Activated CD4-positive, alpha-beta T cell treated with anti-CD3 and anti-CD28 coated beads for 36 hours (primary cell): ENCODE results near the gene NUDT3. TPM values are rescaled to one million over a fixed set of nuclear protein-coding genes. Genes with fewer than 3 reads are reported as not detected.
A peak's percentile ranks its signal among the peaks of the same experiment; 100 is the strongest.
"Not testable (repeated sequence)": the region's sequence is repeated elsewhere in the genome, so short reads cannot be mapped to it uniquely, and the experiment has no call there.

Experiments used
- ATAC-seq: fragments of 200-7000 bp; cut with Tn5 transposase; one replicate; pipeline ENCODE4 v1.10.0; 2021; ENCODE audit warnings: mild to moderate bottlenecking, moderate library complexity
- CTCF ChIA-PET: fragments of 350-600 bp; sonication (Branson Sonifier 250); formaldehyde crosslinking; loops from one replicate; lab custom pipeline; 2021; ENCODE audit warnings: antibody characterized with exemption; lab: Charles Lee
- POLR2A ChIA-PET: fragments of 350-600 bp; sonication (Branson Sonifier 250); formaldehyde crosslinking; loops from one replicate; lab custom pipeline; 2021; ENCODE audit warnings: antibody characterized with exemption, inconsistent platforms; lab: Charles Lee
- DNase-seq: peaks from one replicate; pipeline ENCODE4 v3.0.0-alpha.2; 2020
- H3K27ac Mint-ChIP-seq: one replicate; pipeline ENCODE4 v1.8.0; 2021; ENCODE audit warnings: mixed read lengths
- H3K27me3 Mint-ChIP-seq: one replicate; pipeline ENCODE4 v1.8.0; 2021; ENCODE audit warnings: mixed read lengths
- H3K36me3 Mint-ChIP-seq: one replicate; pipeline ENCODE4 v1.8.0; 2021; ENCODE audit warnings: low read depth, mixed read lengths
- H3K4me1 Mint-ChIP-seq: one replicate; pipeline ENCODE4 v1.8.0; 2021; ENCODE audit warnings: mixed read lengths
- H3K4me3 Mint-ChIP-seq: one replicate; pipeline ENCODE4 v1.8.0; 2021; ENCODE audit warnings: mild to moderate bottlenecking, moderate library complexity, mixed read lengths
- H3K9me3 Mint-ChIP-seq: one replicate; pipeline ENCODE4 v1.8.0; 2021; ENCODE audit warnings: low read depth, mixed read lengths
- intact Hi-C, 2 experiments: fragments of 100-400 bp; cut with DNase I in 1 of 2; cut with micrococcal nuclease in 1 of 2; formaldehyde crosslinking; loops; one replicate each; pipeline versions ENCODE4 v1.14.2 to v1.15.1; 2022 to 2024; cut with DNase I, micrococcal nuclease
- total RNA-seq, 2 experiments: library from RNA; stranded (reverse); gene quantifications; one replicate each; pipeline ENCODE4 v1.2.3, GENCODE V29; 2021

The NUDT3 gene
- total RNA-seq, 2 experiments from 2014 or later: 13.3 to 13.6 TPM

DNA sequence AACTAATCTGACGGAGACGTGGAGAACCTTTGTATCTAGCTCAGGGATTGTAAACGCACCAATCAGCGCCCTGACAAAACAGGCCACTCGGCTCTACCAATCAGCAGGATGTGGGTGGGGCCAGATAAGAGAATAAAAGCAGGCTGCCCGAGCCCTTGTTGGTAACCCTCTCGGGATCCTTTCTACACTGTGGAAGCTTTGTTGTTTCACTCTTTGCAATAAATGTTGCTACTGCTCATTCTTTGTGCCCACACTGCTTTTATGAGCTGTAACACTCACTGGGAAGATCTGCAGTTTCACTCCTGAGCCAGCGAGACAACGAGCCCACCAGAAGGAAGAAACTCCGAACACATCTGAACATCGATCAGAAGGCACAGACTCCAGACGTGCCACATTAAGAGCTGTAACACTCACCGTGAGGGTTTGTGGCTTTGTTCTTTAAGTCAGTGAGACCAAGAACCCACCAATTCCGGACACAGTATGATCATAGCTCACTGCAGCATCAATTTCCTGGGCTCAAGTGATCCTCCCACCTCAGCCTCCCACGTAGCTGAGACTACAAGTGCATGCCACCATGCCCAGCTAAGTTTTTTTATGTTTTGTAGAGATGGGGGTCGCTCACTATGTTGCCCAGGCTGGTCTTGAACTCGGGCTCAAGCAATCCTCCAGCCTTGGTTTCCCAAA, 122.7 kb downstream of the NUDT3 start:
- H3K36me3 Mint-ChIP-seq, POLR2A ChIA-PET, DNase-seq, H3K27ac Mint-ChIP-seq, ATAC-seq, H3K4me1 Mint-ChIP-seq, intact Hi-C loops, H3K9me3 Mint-ChIP-seq, H3K27me3 Mint-ChIP-seq, H3K4me3 Mint-ChIP-seq: not testable (repeated sequence)
- CTCF ChIA-PET: interaction anchor here (0.8 kb wide), 1 partner anchor 504 kb away, joined by 3 read pairs; no protein-coding TSS in a partner anchor

DNA sequence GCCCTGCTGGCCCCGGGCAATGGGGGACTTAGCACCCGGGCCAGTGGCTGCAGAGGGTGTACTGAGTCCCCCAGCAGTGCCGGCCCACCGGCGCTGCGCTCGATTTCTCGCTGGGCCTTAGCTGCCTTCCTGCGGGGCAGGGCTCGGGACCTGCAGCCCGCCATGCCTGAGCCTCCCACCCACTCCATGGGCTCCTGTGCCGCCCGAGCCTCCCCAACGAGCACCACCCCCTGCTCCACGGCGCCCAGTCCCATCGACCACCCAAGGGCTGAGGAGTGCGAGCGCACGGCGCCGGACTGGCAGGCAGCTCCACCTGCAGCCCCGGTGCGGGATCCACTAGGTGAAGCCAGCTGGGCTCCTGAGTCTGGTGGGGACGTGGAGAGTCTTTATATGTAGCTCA, 123.3 kb downstream of the NUDT3 start:
- H3K27me3 Mint-ChIP-seq, H3K4me1 Mint-ChIP-seq, H3K9me3 Mint-ChIP-seq, intact Hi-C loops, DNase-seq, POLR2A ChIA-PET, H3K27ac Mint-ChIP-seq, ATAC-seq, H3K4me3 Mint-ChIP-seq, H3K36me3 Mint-ChIP-seq, CTCF ChIA-PET: not testable (repeated sequence)

DNA sequence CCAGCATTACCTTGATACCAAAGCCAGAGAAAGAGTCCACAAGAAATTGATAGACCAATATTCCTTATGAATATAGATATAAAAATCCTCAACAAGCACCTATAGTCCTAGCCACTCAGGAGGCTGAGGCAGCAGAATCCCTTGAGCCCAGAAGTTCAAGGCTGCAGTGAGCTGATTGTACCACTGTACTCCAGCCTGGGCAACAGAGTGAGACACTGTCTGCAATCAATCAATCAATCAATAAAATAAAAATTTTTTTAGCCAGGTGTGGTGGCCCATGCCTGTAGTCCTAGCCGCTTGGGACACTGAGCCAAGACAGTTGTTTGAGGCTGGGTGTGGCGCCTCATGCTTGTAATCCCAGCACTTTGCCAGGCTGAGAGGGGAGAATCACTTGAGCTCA, 124.7 kb downstream of the NUDT3 start:
- Mint-ChIP-seq H3K27me3 (no peaks in the 10 kb centered on the region), H3K36me3 (peaks cover 1% of the 10 kb centered on the region), H3K4me1 (no peaks in the 10 kb centered on the region), H3K4me3 (no peak overlapping the region), H3K9me3 (peaks cover 3% of the 10 kb centered on the region), H3K27ac (no peak overlapping the region)
- CTCF ChIA-PET: no interaction called here
- ATAC-seq (no peak), DNase-seq (no peak)
- POLR2A ChIA-PET: no interaction called here
- intact Hi-C loops: no loop called here

DNA sequence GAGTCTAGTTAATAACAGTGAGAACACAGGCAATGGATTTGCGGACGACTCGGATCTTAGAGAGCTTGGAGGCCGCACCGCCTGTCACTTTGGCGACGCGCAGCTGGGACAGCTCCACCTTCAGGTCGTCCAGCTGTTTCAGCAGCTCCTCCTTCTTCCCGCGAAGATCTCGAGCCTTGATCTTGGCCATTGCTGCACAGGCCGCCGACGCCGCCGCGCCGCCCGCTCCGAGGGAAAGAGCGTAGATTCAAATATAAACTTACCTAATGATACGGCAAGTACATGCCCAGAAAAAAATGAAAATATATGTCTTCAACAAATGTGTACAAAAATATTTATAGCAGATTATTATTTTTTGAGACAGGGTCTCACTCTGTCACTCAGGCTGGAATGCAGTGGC, 129.0 kb downstream of the NUDT3 start:
- intact Hi-C loops, DNase-seq, CTCF ChIA-PET, H3K4me1 Mint-ChIP-seq, H3K36me3 Mint-ChIP-seq, H3K9me3 Mint-ChIP-seq, H3K4me3 Mint-ChIP-seq, H3K27me3 Mint-ChIP-seq, POLR2A ChIA-PET, ATAC-seq, H3K27ac Mint-ChIP-seq: not testable (repeated sequence)

DNA sequence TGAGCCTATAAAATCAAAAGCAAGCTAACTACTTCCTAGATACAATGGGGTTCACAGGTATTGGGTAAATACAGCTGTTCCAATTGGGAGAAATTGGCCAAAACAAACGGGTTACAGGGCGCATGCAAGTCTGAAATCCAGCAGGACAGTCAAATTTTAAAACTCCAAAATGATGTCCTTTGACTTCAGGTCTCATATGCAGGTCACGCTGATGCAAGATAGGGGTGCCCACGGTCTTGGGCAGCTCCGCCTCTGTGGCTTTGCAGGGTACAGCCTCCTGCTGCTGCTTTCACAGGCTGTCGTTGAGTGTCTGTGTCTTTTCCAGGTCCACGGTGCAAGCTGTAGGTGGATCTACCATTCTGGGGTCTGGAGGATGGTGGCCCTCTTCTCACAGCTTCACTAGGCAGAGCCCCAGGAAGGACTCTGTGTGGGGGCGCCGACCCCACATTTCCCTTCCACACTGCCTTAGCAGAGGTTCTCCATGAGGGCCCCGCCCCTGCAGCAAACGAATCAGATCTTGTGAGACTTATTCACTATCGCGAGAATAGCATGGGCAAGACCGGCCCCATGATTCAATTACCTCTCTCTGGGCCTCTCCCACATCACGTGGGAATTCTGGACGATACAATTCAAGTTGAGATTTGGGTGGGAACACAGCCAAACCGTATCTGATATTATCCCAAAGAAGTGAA, 131.7 kb downstream of the NUDT3 start:
- Mint-ChIP-seq H3K9me3 (peaks cover 6% of the 10 kb centered on the region), H3K27ac (no peak overlapping the region), H3K27me3 (no peaks in the 10 kb centered on the region), H3K4me1 (no peaks in the 10 kb centered on the region), H3K4me3 (no peak overlapping the region), H3K36me3 (peaks cover 1% of the 10 kb centered on the region)
- CTCF ChIA-PET: interaction anchor here (1.3 kb wide), 2 partner anchors 59 to 763 kb away, joined by 3 to 4 read pairs; no protein-coding TSS in a partner anchor
- POLR2A ChIA-PET: no interaction called here
- DNase-seq: no peak
- intact Hi-C loops: no loop called here
- ATAC-seq: no peak

DNA sequence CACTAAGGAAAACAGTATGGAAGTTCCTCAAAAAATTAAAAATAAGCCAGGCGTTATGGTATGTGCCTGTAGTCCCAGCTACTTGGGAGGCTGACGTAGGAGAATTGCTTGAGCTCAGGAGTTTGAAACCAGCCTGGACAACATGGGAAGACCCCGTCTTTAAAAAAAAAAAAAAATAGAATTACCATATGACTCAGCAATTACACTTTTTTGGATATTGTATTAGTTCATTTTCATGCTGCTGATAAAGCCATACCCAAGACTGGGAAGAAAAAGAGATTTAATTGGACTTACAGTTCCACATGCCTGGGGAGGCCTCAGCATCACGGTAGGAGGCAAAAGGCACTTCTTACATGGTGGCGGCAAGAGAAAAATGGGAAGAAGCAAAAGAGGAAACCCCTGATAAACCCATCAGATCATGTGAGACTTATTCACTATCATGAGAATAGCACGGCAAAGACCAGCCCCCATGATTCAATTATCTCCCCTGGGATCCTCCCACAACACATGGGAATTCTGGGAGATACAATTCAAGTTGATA, 132.9 kb downstream of the NUDT3 start:
- Mint-ChIP-seq H3K27me3 (no peaks in the 10 kb centered on the region), H3K4me3 (no peak overlapping the region), H3K36me3 (peaks cover 1% of the 10 kb centered on the region), H3K27ac (no peak overlapping the region), H3K4me1 (no peaks in the 10 kb centered on the region), H3K9me3 (peaks cover 6% of the 10 kb centered on the region)
- ATAC-seq (no peak), DNase-seq (no peak)
- ChIA-PET CTCF (interaction anchor here (0.6 to 1.3 kb wide), 3 partner anchors 58 to 764 kb away, joined by 3 to 4 read pairs (median 4); no protein-coding TSS in a partner anchor), POLR2A (no interaction called here)
- intact Hi-C loops: no loop called here

DNA sequence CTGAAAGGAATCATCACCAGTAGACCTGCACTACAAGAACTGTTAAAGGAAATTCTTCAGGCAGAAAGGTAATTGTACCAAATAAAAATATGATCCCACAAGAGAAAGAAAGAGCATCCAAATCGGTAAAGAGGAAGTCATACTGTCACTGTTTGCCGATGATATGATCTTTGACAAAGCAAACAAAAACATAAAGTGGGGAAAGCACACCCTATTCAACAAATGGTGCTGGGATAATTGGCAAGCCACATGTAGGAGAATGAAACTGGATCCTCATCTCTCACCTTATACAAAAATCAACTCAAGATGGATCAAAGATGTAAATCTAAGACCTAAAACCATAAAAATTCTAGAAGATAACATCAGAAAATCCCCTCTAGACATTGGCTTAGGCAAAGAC, 140.1 kb downstream of the NUDT3 start:
- not testable (repeated sequence) for ATAC-seq, H3K9me3 Mint-ChIP-seq

DNA sequence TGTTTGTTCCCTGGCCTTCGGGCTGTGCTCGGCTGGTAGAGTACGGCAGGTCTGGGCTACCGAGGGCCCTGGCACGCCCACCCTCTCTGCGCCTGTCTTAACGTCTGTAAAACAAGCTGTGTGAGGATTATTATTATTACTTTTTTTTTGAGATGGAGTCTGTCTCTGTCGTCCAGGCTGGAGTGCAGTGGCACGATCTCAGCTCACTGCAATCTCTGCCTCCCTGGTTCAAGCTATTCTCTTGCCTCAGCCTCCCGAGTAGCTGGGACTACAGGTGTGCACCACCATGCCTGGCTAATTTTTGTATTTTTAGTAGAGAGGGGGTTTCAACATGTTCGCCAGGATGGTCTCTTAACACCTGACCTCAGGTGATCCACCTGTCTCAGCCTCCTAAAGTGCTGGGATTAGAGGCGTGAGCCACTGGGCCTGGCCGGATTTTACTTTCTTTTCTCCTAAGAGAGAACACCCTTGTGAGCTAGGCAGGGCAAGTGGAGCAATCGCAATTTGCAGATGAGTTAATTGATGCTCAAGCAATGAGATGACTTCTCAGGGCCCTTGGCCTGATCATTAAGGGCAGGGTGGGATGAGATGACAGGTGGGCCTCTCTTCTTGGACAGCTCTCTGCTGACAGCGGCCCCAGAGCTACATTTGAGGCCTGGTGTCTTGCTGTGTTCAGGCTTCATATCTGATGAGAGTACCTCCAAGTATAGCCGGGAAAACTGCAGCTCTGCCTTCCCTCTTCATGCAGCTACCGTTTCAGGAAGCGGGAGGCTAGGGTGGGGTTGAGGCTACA, 142.8 kb downstream of the NUDT3 start:
- ATAC-seq: peak; percentile 34
- CTCF ChIA-PET: interaction anchor here (0.5 to 5.1 kb wide), 18 partner anchors 9 to 359 kb away, joined by 3 to 34 read pairs (median 3); partner anchors contain the start of gene HMGA1
- DNase-seq: no peak

More for the DNA sequence above, 140.1 kb downstream of the NUDT3 start:
- H3K27ac Mint-ChIP-seq, H3K36me3 Mint-ChIP-seq, intact Hi-C loops, H3K4me3 Mint-ChIP-seq, DNase-seq, H3K27me3 Mint-ChIP-seq, POLR2A ChIA-PET: not testable (repeated sequence)
- CTCF ChIA-PET: interaction anchor here (0.6 kb wide), 1 partner anchor 80 kb away, joined by 3 read pairs; no protein-coding TSS in a partner anchor
- H3K4me1 Mint-ChIP-seq: peaks cover 10% of the 10 kb centered on the region

DNA sequence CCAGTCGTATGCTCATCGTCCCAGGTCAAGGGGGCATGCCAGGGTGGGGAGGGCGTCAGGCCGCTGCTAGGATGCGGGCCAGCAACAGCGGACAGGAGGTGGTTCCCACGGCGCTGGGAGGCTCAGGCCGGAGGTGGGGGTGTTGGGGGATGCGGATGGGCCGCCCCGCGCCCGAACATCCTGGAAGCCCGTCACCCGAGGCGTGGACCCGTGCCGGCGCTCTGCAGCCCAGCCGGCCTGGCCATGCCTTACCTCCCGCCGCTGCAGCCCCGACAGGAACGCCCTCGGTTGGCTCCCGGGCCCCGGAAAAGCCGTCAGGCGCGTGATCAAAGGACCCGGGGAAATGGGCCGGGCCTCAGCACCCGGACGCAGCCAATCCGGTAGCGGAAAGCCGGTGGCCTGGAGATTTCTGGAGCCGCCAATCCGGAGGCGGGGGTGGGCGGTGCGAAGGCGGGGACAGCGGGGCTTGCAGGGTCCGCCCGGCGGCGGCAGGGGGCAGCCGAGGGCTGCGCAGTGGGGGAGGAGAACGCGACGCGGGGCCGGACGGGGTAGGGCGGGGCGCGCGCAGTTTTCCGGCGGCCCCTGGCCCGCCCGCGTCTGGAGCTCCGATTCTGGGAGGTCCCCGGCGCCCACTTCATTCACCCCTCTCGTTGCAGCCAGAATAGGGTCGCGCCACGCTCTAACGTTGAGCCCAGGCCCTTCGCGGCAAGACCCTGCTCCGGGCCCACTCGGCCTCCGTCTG, 143.6 kb downstream of the NUDT3 start, which contains the start of gene SMIM29:
SMIM29 (minus strand) TSS at position 280 of the 742 bp plus-strand sequence. CDS start 1,215 bp downstream, outside the sequence.
- ChIA-PET CTCF (interaction anchor here (0.6 to 5.1 kb wide), 13 partner anchors 8 to 360 kb away, joined by 3 to 34 read pairs (median 4); no protein-coding TSS in a partner anchor), POLR2A (interaction anchor here (0.8 to 1.9 kb wide), 6 partner anchors 12 to 177 kb away, joined by 4 to 9 read pairs (median 5); partner anchors contain the start of genes HMGA1 and RPS10)
- Mint-ChIP-seq H3K36me3 (peaks cover 19% of the 10 kb centered on the region), H3K4me3 (peak within 1 kb of the TSS; percentile 76), H3K27me3 (no peaks in the 10 kb centered on the region), H3K27ac (peak within 1 kb of the TSS; percentile 85), H3K9me3 (no peaks in the 10 kb centered on the region), H3K4me1 (peaks cover 43% of the 10 kb centered on the region)
- peak; percentile 83 for ATAC-seq
- intact Hi-C loops: loop anchor here (1.0 to 5.0 kb wide), 14 partner anchors 13 to 507 kb away; partner anchors contain the start of genes NUDT3 (in 2 of the 2), RPS10 (in 2 of the 2), HMGA1 (in 1 of the 2) and ILRUN (in 1 of the 2)
- peak; percentile 99 for DNase-seq

More for the DNA sequence above, 142.8 kb downstream of the NUDT3 start:
- intact Hi-C loops: loop anchor here (1.0 to 5.0 kb wide), 14 partner anchors 13 to 507 kb away; partner anchors contain the start of genes NUDT3 (in 2 of the 2), RPS10 (in 2 of the 2), HMGA1 (in 1 of the 2) and ILRUN (in 1 of the 2)
- POLR2A ChIA-PET: interaction anchor here (0.8 to 1.9 kb wide), 5 partner anchors 13 to 176 kb away, joined by 4 to 9 read pairs (median 5); partner anchors contain the start of genes HMGA1 and RPS10
- Mint-ChIP-seq H3K27me3 (no peaks in the 10 kb centered on the region), H3K27ac (peak overlapping the region; percentile 85), H3K4me1 (peaks cover 36% of the 10 kb centered on the region), H3K4me3 (peak overlapping the region; percentile 76), H3K9me3 (no peaks in the 10 kb centered on the region), H3K36me3 (peaks cover 15% of the 10 kb centered on the region)
